AG20443 (cell line): ENCODE measurements around the gene CREBRF.
"Not testable (repeated sequence)": the region's sequence is repeated elsewhere in the genome, so short reads cannot be mapped to it uniquely, and the experiment has no call there.

ENCODE experiments used
- DNase-seq: peaks from one replicate; pipeline ENCODE4 v3.0.0; 2012; ENCODE audit warnings: low spot score, mixed read lengths

Gene CREBRF

DNA sequence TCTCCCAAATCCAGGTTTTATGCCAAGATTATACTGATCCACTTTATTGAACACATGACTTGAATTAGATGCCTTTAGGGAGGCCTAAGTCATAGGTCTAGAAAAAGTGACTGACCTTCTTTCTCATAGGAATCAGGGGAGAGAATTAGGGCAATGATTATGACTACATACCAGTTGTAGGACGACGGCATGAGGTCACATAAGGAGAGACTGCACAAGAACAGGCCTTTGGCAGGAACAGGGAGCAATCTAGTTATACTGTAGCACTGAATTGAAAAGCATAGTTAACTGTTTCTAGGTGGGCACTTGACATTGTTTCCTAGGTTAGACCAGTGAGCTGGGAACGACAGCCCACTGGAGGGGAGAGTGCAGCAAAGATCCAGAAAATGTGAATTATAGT, 22.7 kb downstream of the CREBRF start:
- no peak for DNase-seq

DNA sequence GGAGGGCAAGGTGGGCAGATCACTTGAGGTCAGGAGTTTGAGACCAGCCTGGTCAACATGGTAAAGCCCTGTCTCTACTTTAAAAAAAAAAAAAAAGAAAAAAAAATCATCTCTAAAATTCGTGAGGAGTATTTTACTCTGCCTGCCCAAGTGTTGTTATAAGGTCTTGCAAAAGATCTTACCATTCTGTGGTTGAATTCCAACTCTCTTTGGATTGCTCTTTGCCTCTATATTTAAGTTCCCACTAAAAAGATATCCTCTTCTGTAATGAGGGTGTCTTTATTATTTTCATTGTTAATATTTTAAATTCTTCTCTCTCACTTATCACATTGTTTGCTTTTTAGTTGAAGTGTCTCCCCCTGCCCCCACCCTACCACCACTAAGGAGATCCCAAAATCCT, 33.4 kb downstream of the CREBRF start:
- DNase-seq, result no peak

DNA sequence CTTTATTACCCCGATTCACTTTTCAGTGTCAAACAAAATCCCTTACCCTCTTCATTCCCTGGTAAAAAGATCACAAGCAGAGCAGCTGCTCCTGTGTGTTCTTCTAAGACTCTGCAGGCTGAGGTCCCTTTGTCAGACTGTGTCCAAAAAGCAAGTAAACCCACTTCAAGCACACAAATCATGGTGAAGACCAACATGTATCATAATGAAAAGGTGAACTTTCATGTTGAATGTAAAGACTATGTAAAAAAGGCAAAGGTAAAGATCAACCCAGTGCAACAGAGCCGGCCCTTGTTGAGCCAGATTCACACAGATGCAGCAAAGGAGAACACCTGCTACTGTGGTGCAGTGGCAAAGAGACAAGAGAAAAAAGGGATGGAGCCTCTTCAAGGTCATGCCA, 34.5 kb downstream of the CREBRF start:
- no peak for DNase-seq

DNA sequence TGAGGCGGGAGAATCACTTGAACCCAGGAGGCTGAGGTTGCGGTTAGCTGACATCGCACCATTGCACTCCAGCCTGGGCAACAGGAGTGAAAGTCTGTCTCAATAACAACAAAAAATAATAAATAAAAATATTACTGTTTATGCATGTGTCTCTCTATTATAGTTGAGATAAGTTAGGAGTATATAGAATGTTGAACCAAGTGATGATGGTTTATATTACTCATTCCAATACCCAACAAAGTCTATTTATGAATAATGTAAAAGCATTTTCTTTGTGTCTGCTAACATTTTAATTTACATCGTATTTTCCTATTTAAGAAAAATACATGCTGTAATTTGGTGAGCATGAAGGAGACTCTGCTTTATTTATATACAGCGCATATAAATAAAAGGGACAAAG, 35.8 kb downstream of the CREBRF start:
- no peak for DNase-seq

- no peak for DNase-seq
Observed at GRCh38 chr5:173093606-173094005, 37.5 kb downstream of the CREBRF start.

DNA sequence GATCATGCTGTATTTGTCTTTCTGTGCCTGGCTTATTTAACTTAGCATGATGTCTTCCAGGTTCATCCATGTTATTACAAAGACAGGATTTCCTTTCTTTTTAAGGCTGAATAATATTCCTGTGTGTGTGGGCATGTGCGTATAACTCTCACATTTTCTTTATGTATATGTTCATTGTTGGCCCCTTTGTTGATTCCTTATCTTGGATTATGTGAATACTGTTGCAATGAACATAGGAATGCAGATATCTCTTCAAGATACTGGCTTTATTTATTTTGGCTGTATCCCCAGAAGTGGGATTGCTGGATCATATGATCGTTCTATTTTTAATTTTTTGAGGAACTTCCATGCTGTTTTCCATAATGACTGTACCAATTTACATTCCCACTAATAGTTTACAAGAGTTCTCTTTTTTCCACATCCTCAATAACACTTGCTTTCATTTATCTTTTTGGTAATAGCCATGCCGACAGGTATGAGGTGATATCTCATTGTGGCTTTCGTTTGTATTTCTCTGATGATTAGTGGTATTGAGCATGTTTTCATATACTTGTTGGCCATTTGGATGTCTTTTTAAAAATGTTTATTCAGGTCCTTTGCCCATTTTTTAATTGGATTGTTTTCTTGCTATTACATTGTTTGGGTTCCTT, 38.0 kb downstream of the CREBRF start:
- DNase-seq, result no peak

DNA sequence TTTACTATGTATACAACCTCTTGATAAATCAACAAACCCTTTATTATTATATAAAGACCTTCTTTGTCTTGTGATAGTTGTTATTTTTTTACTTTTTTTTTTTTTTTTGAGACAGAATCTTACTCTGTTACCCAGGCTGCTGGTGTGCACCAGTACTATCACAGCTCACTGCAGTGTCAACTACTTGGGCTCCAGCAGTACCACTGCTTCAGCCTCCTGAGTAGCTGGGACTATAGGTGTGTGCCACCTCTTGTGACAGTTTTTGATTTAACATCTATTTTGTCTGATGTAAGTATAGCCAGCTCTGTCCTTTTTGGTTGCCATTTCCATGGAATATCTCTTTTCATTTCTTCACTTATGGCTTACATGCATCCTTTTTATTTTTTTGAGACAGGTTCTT, 42.6 kb downstream of the CREBRF start:
- DNase-seq, result no peak

DNA sequence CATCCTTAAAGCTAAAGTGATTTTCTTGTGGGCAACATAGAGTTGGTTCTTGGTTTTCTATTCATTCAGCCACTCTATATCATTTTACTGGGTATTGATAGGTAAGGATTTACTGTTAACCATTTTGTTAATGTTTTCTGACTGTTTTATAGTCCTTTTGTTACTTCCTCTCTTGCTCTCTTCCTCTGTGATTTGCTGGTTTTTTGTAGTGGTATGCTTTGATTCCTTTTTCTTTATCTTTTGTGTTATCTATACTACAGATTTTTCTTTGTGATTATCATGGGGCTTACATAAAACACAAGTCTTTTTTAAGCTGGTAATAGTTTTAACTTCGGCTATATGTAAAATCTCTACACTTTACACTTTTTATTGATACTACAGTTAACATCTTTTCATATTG, 43.3 kb downstream of the CREBRF start:
- no peak for DNase-seq

DNA sequence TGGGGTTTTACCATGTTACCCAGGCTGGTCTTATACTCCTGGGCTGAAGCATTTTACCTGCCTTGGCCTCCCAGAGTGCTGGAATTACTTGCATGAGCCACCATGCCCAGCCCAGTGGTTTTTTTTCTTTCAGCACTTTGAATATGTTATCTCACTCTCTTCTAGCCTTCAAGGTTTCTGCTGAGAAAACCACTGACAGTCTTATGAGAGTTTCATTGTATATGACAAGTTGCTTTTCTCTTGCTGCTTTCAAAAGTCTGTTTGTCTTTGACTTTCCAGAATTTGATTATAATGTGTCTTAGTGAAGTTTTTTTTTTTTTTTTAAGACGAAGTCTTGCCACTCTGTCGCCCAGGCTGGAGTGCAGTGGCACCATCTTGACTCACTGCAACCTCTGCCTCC, 45.1 kb downstream of the CREBRF start:
- no peak for DNase-seq

DNA sequence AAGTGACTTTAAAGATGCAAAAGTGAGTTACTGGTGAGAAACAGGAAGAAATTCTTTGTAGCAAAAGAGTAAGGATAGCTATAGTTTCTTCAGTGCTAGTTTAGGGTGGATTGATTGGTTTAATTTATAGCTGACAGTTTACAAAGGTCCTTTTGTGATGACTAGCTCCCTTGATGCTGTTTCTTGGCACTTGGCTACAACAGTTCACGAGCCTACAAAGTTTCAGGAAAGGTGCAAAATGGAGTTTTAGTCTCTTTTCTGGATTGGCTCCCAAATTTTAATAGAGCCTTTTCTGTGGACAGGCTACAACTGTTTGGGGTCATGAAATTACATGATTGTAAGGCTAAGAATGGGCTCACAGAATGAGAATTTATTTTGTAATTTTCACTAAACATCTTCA, 47.3 kb downstream of the CREBRF start:
- no peak for DNase-seq

GRCh38 chr5:173108914-173109313, 52.8 kb downstream of the CREBRF start:
- no peak for DNase-seq

DNA sequence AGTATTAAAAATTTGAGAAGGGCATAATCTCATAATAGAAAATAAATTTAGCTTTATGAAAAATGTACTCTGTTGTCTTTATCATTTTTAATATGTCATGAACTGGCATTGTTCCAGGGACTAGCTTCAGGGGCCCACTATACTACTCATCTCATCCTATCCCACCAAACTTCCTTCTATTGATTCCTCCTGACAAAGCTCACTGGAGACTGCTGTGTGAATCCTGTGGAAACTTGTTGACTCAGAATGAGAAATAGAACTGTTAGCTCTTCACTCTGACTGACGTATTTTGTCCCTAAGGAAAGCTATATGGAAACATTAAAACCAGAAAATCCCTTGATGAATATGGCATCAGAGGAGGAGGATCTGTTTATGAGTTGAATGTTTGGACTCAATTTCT, 58.4 kb downstream of the CREBRF start:
- DNase-seq, result no peak

GRCh38 chr5:173119719-173120118, 63.6 kb downstream of the CREBRF start:
- DNase-seq, result no peak

- DNase-seq, result peak; percentile 62
Observed at GRCh38 chr5:173123416-173123815, 67.3 kb downstream of the CREBRF start.

GRCh38 chr5:173132166-173132565, 76.0 kb downstream of the CREBRF start:
- not testable (repeated sequence) for DNase-seq

DNA sequence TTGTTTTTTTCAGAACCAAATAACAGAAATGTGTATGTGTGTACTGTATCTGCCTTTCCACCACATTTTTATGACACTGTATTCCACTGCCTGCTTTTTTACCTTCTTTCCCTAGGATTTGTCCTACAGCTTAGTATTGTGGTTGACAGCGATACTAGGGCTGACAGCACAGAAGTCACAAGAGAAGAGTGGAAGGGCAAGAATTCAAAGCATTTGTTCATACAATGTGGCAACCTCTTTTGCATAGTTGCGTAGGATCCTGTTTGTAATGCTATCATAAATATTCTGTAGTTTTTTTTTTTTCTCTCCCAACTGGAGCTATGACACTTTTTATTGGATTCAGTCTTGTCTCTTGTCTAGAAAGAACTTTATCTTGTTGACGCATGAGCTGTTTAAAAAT, 82.6 kb downstream of the CREBRF start:
- no peak for DNase-seq

DNA sequence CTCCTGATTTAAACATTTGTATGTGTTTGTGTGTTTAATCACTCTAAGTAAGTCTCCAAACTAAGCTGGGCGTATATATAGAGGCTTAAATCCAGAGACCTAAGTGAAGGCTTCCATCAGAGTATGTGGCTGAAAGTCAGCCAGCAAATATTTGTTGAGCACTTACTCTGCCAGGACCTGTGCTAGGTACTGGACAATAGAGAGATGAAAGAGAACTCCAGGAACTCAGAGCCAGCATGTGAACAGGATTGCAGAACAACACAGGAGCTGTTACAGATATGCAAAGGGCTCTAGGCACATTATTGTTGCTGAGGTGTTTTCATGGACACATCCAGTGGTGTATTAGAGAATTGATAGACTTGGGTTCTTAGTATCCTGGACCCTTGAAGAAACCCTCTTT, 83.5 kb downstream of the CREBRF start:
- DNase-seq, result no peak

- no peak for DNase-seq
Observed at GRCh38 chr5:173140769-173141168, 84.6 kb downstream of the CREBRF start.

DNA sequence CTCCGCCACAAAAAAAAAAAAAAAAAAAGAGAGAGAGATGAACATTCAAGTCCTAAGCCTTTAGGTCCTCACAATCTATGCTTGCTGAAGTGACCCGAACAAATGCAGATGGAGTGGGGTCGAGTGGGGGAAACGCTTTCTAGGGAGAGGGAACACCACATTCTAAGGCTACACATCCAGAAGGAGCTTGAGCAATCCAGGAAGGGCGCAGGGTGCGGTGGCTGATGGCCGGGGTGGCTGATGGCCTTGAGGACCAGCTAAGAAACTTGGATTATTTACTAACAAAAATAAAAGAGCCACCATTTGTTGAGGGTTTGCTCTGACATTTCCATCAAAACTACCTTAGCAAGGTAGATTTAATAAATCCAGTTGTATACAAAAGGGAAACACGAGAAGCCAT, 87.4 kb downstream of the CREBRF start:
- DNase-seq, result no peak

- DNase-seq, result peak; percentile 98
Observed at GRCh38 chr5:173144200-173145176, 88.3 kb downstream of the CREBRF start, which contains the start of gene BNIP1. Gene BNIP1, plus strand, starts transcription at chr5:173144531. Its CDS starts 15 bp downstream, at chr5:173144546.

DNA sequence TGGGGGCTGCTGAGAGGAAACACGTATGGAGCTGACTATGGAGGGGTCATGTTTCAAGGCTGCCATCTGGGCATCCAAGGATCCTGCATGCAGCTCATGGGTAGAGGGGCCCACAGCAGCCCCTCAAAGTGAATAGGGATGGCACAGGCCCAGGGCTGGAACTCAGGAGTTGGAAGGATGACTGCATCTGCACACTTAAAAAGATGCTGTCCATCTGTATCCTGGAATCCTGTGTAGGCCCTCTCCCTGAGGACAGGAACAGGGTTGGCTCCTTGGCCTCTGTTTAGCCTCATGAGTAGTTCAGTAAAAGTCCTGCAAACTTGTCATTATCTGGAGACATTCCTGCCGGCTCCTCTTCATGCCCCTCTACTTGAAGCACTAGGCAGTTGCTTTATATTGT, 92.2 kb downstream of the CREBRF start:
- DNase-seq, result no peak

DNA sequence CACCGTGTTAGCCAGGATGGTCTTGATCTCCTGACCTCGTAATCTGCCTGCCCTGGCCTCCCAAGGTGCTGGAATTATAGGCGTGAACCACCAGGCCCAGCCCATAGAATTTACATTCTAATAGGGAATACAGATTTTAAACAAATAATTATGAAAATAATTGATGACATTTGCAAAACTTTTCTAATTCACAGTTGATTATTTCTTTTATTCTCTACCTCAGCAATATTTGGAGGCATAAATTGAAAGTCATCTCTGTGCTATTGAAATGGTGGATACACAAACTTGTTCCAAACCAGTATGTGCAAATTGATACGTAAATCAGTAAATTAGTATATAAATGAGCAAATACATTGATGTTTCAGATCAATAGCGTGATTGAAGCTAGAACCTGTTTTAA, 96.4 kb downstream of the CREBRF start:
- no peak for DNase-seq

- no peak for DNase-seq
Observed at GRCh38 chr5:173153842-173154241, 97.7 kb downstream of the CREBRF start.
